Smooth muscle cell (in vitro differentiated cells): ENCODE data around the gene CORIN. TPM values are rescaled to one million over a fixed set of nuclear protein-coding genes. Genes with fewer than 3 reads are reported as not detected.

Source experiments
- DNase-seq: peaks from one replicate; lab custom pipeline; 2025; ENCODE audit not compliant: unreplicated experiment; lab: John Stamatoyannopoulos, UW
- H2AFZ ChIP-seq: fragments of 200-600 bp; sonication (generic); 2 replicates; pipeline ENCODE4 v1.6.0; 2016; ENCODE audit warnings: antibody characterized with exemption, low read depth, mild to moderate bottlenecking
- H3F3A ChIP-seq: fragments of 200-600 bp; sonication (generic); 2 replicates; pipeline ENCODE4 v1.6.0; 2017; ENCODE audit warnings: antibody characterized with exemption, low read depth
- H3K27ac ChIP-seq: fragments of 200-600 bp; sonication (generic); 2 replicates; pipeline ENCODE4 v1.5.1; 2016; ENCODE audit warnings: low read depth, mild to moderate bottlenecking
- H3K27me3 ChIP-seq: fragments of 200-600 bp; sonication (generic); 2 replicates; pipeline ENCODE4 v1.6.1; 2016; ENCODE audit warnings: low read depth, mild to moderate bottlenecking
- H3K36me3 ChIP-seq: fragments of 200-600 bp; sonication (generic); 2 replicates; pipeline ENCODE4 v1.5.1; 2016; ENCODE audit warnings: low read depth
- H3K4me1 ChIP-seq: fragments of 200-600 bp; sonication (generic); 2 replicates; pipeline ENCODE4 v1.5.1; 2016; ENCODE audit warnings: low read depth
- H3K4me2 ChIP-seq: fragments of 200-600 bp; sonication (generic); 2 replicates; pipeline ENCODE4 v1.6.0; 2016; ENCODE audit warnings: mild to moderate bottlenecking
- H3K4me3 ChIP-seq: fragments of 200-600 bp; sonication (generic); 2 replicates; pipeline ENCODE4 v1.5.1; 2016; ENCODE audit warnings: mild to moderate bottlenecking
- H3K79me2 ChIP-seq: fragments of 200-600 bp; sonication (generic); 2 replicates; pipeline ENCODE4 v1.6.0; 2016; ENCODE audit warnings: low read depth, mild to moderate bottlenecking
- H3K9ac ChIP-seq: fragments of 200-600 bp; sonication (generic); 2 replicates; pipeline ENCODE4 v1.6.0; 2016; ENCODE audit warnings: low read depth
- H3K9me3 ChIP-seq: fragments of 200-600 bp; sonication (generic); replicated peaks from 2 replicates; pipeline ENCODE4 v1.5.1; 2016; ENCODE audit warnings: low read depth
- H4K20me1 ChIP-seq: fragments of 200-600 bp; sonication (generic); 2 replicates; pipeline ENCODE4 v1.6.0; 2016; ENCODE audit warnings: low read depth
- CTCF ChIP-seq: fragments of 200-600 bp; sonication (generic); IDR thresholded peaks from 2 replicates; pipeline ENCODE4 v1.5.1; 2017; ENCODE audit warnings: borderline replicate concordance, mild to moderate bottlenecking, antibody characterized with exemption; ENCODE audit not compliant: insufficient read depth, poor library complexity, severe bottlenecking
- WGBS: methylation state at CpG from one replicate; pipeline ENCODE4 v1.1.7; 2016; ENCODE audit warnings: low lambda C conversion rate; 5-methylcytosine and 5-hydroxymethylcytosine counted together
- polyA plus RNA-seq: library from polyadenylated mRNA; unstranded; fragments of >200 nt; fragmentation: Nextera tagmentation; extraction: Ambion mirVana; gene quantifications from 2 replicates; pipeline ENCODE4 v1.2.1, GENCODE V29; 2016
- total RNA-seq: library from RNA; depleted of rRNA; stranded (reverse); fragments of >200 nt; gene quantifications from 2 replicates; pipeline ENCODE4 v1.2.3, GENCODE V29; 2014

CORIN gene
- total and polyA plus RNA-seq, 2 experiments from 2014 or later = 0.27 to 1.8 TPM

GRCh38 chr4:47741200-47741599 lies 96.7 kb downstream of the CORIN start:
- DNase-seq = no peak
- Histone ChIP-seq H3K4me3 (no peak overlapping the region), H3K36me3 (no peaks in the 10 kb centered on the region), H3K27me3 (no peaks in the 10 kb centered on the region), H3K27ac (no peak overlapping the region), H2AFZ (no peak overlapping the region), H3K9me3 (peaks cover 3% of the 10 kb centered on the region), H3K9ac (no peak overlapping the region), H3K4me1 (no peaks in the 10 kb centered on the region), H3F3A (no peaks in the 10 kb centered on the region), H4K20me1 (no peaks in the 10 kb centered on the region), H3K4me2 (no peak overlapping the region), H3K79me2 (no peaks in the 10 kb centered on the region)
- no peak for TF ChIP-seq CTCF

- Histone ChIP-seq H3K9me3 (peaks cover 3% of the 10 kb centered on the region), H3K4me1 (no peaks in the 10 kb centered on the region), H3K27me3 (no peaks in the 10 kb centered on the region), H3K79me2 (no peaks in the 10 kb centered on the region), H3K27ac (no peak overlapping the region), H3K36me3 (no peaks in the 10 kb centered on the region), H2AFZ (no peak overlapping the region), H3K9ac (no peak overlapping the region), H3K4me3 (no peak overlapping the region), H3K4me2 (no peak overlapping the region), H4K20me1 (no peaks in the 10 kb centered on the region), H3F3A (no peaks in the 10 kb centered on the region)
- TF ChIP-seq CTCF = no peak
- no peak for DNase-seq
- 45% methylated on average over 1 of the region's 1 CpG for WGBS
These were observed 100.5 kb downstream of the CORIN start for GRCh38 chr4:47737326-47737725.

- H2AFZ ChIP-seq = no peak overlapping the region
- H3K9ac ChIP-seq = no peak overlapping the region
- H3K79me2 ChIP-seq = no peaks in the 10 kb centered on the region
- no peak for DNase-seq
- no peaks in the 10 kb centered on the region for H3K4me1 ChIP-seq
- peaks cover 3% of the 10 kb centered on the region for H3K9me3 ChIP-seq
- H4K20me1 ChIP-seq = no peaks in the 10 kb centered on the region
- H3F3A ChIP-seq = no peaks in the 10 kb centered on the region
- WGBS = 84% methylated on average over 2 of the region's 2 CpGs
- H3K27ac ChIP-seq = no peak overlapping the region
- no peak overlapping the region for H3K4me3 ChIP-seq
- H3K4me2 ChIP-seq = no peak overlapping the region
- no peak for TF ChIP-seq CTCF
- H3K27me3 ChIP-seq = no peaks in the 10 kb centered on the region
- no peaks in the 10 kb centered on the region for H3K36me3 ChIP-seq
These were observed 101.3 kb downstream of the CORIN start for GRCh38 chr4:47736555-47736954.

- Histone ChIP-seq H3K9ac (no peak overlapping the region), H4K20me1 (no peaks in the 10 kb centered on the region), H2AFZ (no peak overlapping the region), H3K27ac (no peak overlapping the region), H3K4me1 (no peaks in the 10 kb centered on the region), H3F3A (no peaks in the 10 kb centered on the region), H3K4me3 (no peak overlapping the region), H3K36me3 (no peaks in the 10 kb centered on the region), H3K9me3 (peaks cover 3% of the 10 kb centered on the region), H3K27me3 (no peaks in the 10 kb centered on the region), H3K4me2 (no peak overlapping the region), H3K79me2 (no peaks in the 10 kb centered on the region)
- 58% methylated on average over 1 of the region's 1 CpG for WGBS
- DNase-seq = no peak
- TF ChIP-seq CTCF = no peak
These were observed 101.7 kb downstream of the CORIN start for GRCh38 chr4:47736146-47736545.
